Activated CD4-positive, alpha-beta T cell treated with anti-CD3 and anti-CD28 coated beads for 36 hours (primary cell): ENCODE measurements around the gene PDE2A. TPM values are rescaled to one million over a fixed set of nuclear protein-coding genes. Genes with fewer than 3 reads are reported as not detected.

Experiments used
- ATAC-seq: fragments of 200-7000 bp; cut with Tn5 transposase; one replicate; pipeline ENCODE4 v1.10.0; 2021; ENCODE audit warnings: mild to moderate bottlenecking, moderate library complexity
- CTCF ChIA-PET: fragments of 350-600 bp; sonication (Branson Sonifier 250); formaldehyde crosslinking; loops from one replicate; lab custom pipeline; 2021; ENCODE audit warnings: antibody characterized with exemption; lab: Charles Lee
- POLR2A ChIA-PET: fragments of 350-600 bp; sonication (Branson Sonifier 250); formaldehyde crosslinking; loops from one replicate; lab custom pipeline; 2021; ENCODE audit warnings: antibody characterized with exemption, inconsistent platforms; lab: Charles Lee
- DNase-seq: peaks from one replicate; pipeline ENCODE4 v3.0.0-alpha.2; 2020
- H3K27ac Mint-ChIP-seq: one replicate; pipeline ENCODE4 v1.8.0; 2021; ENCODE audit warnings: mixed read lengths
- H3K27me3 Mint-ChIP-seq: one replicate; pipeline ENCODE4 v1.8.0; 2021; ENCODE audit warnings: mixed read lengths
- H3K36me3 Mint-ChIP-seq: one replicate; pipeline ENCODE4 v1.8.0; 2021; ENCODE audit warnings: low read depth, mixed read lengths
- H3K4me1 Mint-ChIP-seq: one replicate; pipeline ENCODE4 v1.8.0; 2021; ENCODE audit warnings: mixed read lengths
- H3K4me3 Mint-ChIP-seq: one replicate; pipeline ENCODE4 v1.8.0; 2021; ENCODE audit warnings: mild to moderate bottlenecking, moderate library complexity, mixed read lengths
- H3K9me3 Mint-ChIP-seq: one replicate; pipeline ENCODE4 v1.8.0; 2021; ENCODE audit warnings: low read depth, mixed read lengths
- intact Hi-C, 2 experiments: fragments of 100-400 bp; cut with DNase I in 1 of 2; cut with micrococcal nuclease in 1 of 2; formaldehyde crosslinking; loops; one replicate each; pipeline versions ENCODE4 v1.14.2 to v1.15.1; 2022 to 2024; cut with DNase I, micrococcal nuclease
- total RNA-seq, 2 experiments: library from RNA; stranded (reverse); gene quantifications; one replicate each; pipeline ENCODE4 v1.2.3, GENCODE V29; 2021

PDE2A gene
- total RNA-seq, 2 experiments from 2014 or later: 0.30 to 0.73 TPM

- Mint-ChIP-seq H3K4me3 (no peak overlapping the region), H3K27me3 (peaks cover 2% of the 10 kb centered on the region), H3K36me3 (no peaks in the 10 kb centered on the region), H3K9me3 (no peaks in the 10 kb centered on the region), H3K4me1 (no peaks in the 10 kb centered on the region), H3K27ac (no peak overlapping the region)
- ChIA-PET CTCF (no interaction called here), POLR2A (no interaction called here)
- ATAC-seq: no peak
- DNase-seq: no peak
- intact Hi-C loops: no loop called here
Observed at GRCh38 chr11:72633068-72633467, 41.2 kb downstream of the PDE2A start.

- intact Hi-C loops: no loop called here
- Mint-ChIP-seq H3K4me3 (no peak overlapping the region), H3K27me3 (peaks cover 2% of the 10 kb centered on the region), H3K4me1 (no peaks in the 10 kb centered on the region), H3K36me3 (no peaks in the 10 kb centered on the region), H3K9me3 (no peaks in the 10 kb centered on the region), H3K27ac (no peak overlapping the region)
- POLR2A ChIA-PET: no interaction called here
- CTCF ChIA-PET: no interaction called here
- DNase-seq (no peak), ATAC-seq (no peak)
Observed at GRCh38 chr11:72631806-72632731, 42.2 kb downstream of the PDE2A start.

- H3K36me3 Mint-ChIP-seq: no peaks in the 10 kb centered on the region
- intact Hi-C loops: no loop called here
- peaks cover under 1% of the 10 kb centered on the region for H3K27me3 Mint-ChIP-seq
- CTCF ChIA-PET: interaction anchor here (1.7 kb wide), 1 partner anchor 43 kb away, joined by 10 read pairs; no protein-coding TSS in a partner anchor
- no peaks in the 10 kb centered on the region for H3K4me1 Mint-ChIP-seq
- H3K9me3 Mint-ChIP-seq: no peaks in the 10 kb centered on the region
- POLR2A ChIA-PET: no interaction called here
- H3K4me3 Mint-ChIP-seq: no peak overlapping the region
- H3K27ac Mint-ChIP-seq: no peak overlapping the region
- ATAC-seq (no peak), DNase-seq (no peak)
Observed at GRCh38 chr11:72630104-72630852, 43.9 kb downstream of the PDE2A start.

DNA sequence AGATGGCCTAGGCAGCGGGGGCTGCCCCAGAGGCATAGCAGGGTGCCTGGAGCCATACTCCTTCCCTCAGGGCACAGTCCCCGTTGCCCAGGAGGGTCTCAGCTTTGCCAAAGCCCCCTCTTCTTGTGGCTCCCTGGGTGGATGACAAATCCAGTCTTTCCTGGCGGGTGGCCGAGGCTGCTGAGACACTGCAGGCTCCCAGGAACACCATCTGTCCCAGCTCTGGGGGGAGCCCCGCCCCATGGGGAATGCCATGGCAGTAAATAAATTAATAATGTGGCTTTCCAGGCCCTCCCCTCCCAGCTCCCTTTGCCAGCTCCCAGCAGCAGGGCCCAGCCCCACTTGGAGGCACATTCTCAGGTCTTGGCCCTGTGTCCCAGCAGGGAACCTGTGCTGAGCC, 45.0 kb downstream of the PDE2A start:
- CTCF ChIA-PET: interaction anchor here (0.6 to 1.7 kb wide), 3 partner anchors 14 to 264 kb away, joined by 3 to 10 read pairs (median 4); no protein-coding TSS in a partner anchor

GRCh38 chr11:72627594-72628281, 46.5 kb downstream of the PDE2A start:
- ATAC-seq: no peak
- Mint-ChIP-seq H3K27me3 (no peaks in the 10 kb centered on the region), H3K27ac (no peak overlapping the region), H3K9me3 (no peaks in the 10 kb centered on the region), H3K4me1 (no peaks in the 10 kb centered on the region), H3K36me3 (no peaks in the 10 kb centered on the region), H3K4me3 (no peak overlapping the region)
- CTCF ChIA-PET: interaction anchor here (0.7 kb wide), 1 partner anchor 42 kb away, joined by 4 read pairs; no protein-coding TSS in a partner anchor
- POLR2A ChIA-PET: no interaction called here
- no peak for DNase-seq
- intact Hi-C loops: no loop called here

More for the DNA sequence above, 45.0 kb downstream of the PDE2A start:
- Mint-ChIP-seq H3K27ac (no peak overlapping the region), H3K4me3 (no peak overlapping the region), H3K4me1 (no peaks in the 10 kb centered on the region), H3K36me3 (no peaks in the 10 kb centered on the region), H3K27me3 (no peaks in the 10 kb centered on the region), H3K9me3 (no peaks in the 10 kb centered on the region)
- no peak for ATAC-seq
- POLR2A ChIA-PET: no interaction called here
- DNase-seq: no peak
- intact Hi-C loops: no loop called here

GRCh38 chr11:72626414-72626936, 47.7 kb downstream of the PDE2A start:
- no peaks in the 10 kb centered on the region for H3K27me3 Mint-ChIP-seq
- ChIA-PET CTCF (no interaction called here), POLR2A (no interaction called here)
- peaks cover 1% of the 10 kb centered on the region for H3K4me1 Mint-ChIP-seq
- intact Hi-C loops: no loop called here
- no peak overlapping the region for H3K27ac Mint-ChIP-seq
- ATAC-seq (no peak), DNase-seq (no peak)
- H3K9me3 Mint-ChIP-seq: no peaks in the 10 kb centered on the region
- H3K4me3 Mint-ChIP-seq: no peak overlapping the region
- no peaks in the 10 kb centered on the region for H3K36me3 Mint-ChIP-seq

DNA sequence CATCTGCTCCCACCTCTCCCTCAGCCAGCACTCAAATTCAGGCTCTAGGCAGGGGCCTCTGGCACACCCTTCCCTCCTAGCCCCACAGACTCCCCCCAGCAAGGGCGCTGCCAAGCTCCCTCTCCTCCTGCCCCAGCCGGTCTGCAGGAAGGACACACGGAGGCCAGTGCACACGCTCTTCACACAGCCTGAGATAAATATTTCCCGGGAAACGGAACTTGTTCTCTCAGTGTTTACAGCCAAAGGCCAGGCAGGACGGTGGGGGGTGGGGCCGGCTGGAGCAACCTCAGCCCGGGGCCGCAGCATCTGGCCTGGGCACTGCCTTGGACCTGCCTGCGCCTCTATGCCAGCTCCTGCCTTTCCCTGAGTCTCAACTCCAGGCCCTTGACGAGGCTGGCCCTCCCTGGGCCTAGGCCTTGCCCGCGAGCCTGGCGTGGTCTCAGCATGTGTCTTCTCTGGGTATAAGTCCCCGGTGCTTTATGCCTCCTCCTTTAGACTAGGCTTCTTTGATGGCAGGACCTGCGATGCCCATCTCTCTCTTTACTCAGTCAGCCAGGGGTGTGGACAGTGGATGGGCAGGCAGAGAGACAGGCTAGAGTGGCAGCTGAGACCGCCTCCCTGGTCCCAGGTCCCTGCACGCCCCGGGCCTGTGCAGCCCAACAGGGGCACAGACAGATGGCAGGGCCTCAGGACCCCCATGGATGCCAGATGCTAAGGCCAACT, 48.4 kb downstream of the PDE2A start:
- Mint-ChIP-seq H3K4me1 (peaks cover 8% of the 10 kb centered on the region), H3K4me3 (no peak overlapping the region), H3K27ac (no peak overlapping the region), H3K27me3 (no peaks in the 10 kb centered on the region), H3K9me3 (no peaks in the 10 kb centered on the region), H3K36me3 (no peaks in the 10 kb centered on the region)
- ChIA-PET CTCF (no interaction called here), POLR2A (no interaction called here)
- ATAC-seq (no peak), DNase-seq (no peak)
- intact Hi-C loops: no loop called here

DNA sequence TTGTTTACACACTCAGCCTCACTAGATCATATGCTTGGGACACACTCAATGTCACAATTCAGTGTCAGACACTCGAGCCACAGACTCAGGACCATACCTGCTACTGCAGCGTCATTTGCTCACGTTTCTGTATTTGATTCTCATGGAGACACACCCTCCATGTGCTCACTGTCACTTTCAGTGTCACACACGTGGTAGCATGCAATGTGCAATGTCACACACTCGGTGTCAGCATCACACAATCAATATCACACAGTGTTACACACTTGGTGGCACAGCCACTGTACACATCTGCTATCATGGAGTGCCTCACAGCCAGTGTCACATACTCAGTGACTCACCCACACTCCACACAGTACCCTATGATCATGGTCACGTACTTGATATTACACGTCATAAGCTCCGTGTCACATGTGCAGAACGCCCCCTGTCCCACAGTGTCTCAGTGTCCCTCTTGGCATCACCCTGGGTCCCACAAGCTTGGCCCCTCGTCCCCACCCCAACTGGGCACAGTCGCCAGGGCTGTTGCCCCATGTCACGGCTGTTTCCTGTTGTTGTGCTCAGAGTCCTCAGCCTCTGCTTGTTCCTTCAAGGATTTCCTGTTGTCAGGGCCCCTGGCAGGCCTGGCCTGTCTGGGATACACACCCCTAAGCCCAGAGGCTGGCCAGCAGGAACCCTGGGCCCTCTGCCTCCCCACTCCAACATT, 49.6 kb downstream of the PDE2A start:
- intact Hi-C loops: no loop called here
- Mint-ChIP-seq H3K27me3 (no peaks in the 10 kb centered on the region), H3K36me3 (no peaks in the 10 kb centered on the region), H3K4me3 (no peak overlapping the region), H3K27ac (no peak overlapping the region), H3K4me1 (peaks cover 11% of the 10 kb centered on the region), H3K9me3 (no peaks in the 10 kb centered on the region)
- ChIA-PET CTCF (no interaction called here), POLR2A (interaction anchor here (0.6 kb wide), 1 partner anchor 525 kb away, joined by 4 read pairs; no protein-coding TSS in a partner anchor)
- DNase-seq (no peak), ATAC-seq (peak; percentile 76)

DNA sequence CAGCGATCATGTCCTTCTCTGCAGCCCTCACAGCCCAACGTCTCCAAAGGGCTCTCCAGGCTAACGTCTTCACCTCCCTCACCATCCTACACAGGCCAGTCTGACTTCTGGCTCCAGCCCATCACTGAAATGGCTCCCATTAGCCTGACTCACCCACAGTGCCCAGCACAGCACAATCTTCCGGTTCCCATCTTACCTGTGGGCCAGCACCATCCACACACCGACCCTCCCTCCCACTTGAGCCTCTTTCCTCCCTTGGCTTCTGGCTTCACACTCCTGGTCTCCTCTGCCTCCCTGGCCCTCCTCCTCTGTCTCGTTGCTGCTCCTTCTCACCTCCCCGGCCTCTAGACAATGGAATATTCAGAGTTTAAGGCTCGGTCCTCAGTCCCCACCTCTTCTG, 51.2 kb downstream of the PDE2A start:
- DNase-seq (no peak), ATAC-seq (no peak)
- peaks cover 11% of the 10 kb centered on the region for H3K4me1 Mint-ChIP-seq
- H3K27ac Mint-ChIP-seq: no peak overlapping the region
- ChIA-PET POLR2A (no interaction called here), CTCF (interaction anchor here (0.8 kb wide), 1 partner anchor 152 kb away, joined by 3 read pairs; no protein-coding TSS in a partner anchor)
- H3K27me3 Mint-ChIP-seq: no peaks in the 10 kb centered on the region
- intact Hi-C loops: no loop called here
- H3K9me3 Mint-ChIP-seq: no peaks in the 10 kb centered on the region
- H3K4me3 Mint-ChIP-seq: no peak overlapping the region
- no peaks in the 10 kb centered on the region for H3K36me3 Mint-ChIP-seq

- ATAC-seq (peak; percentile 69), DNase-seq (peak; percentile 18)
- Mint-ChIP-seq H3K9me3 (no peaks in the 10 kb centered on the region), H3K4me1 (peaks cover 11% of the 10 kb centered on the region), H3K4me3 (no peak overlapping the region), H3K27ac (no peak overlapping the region), H3K27me3 (no peaks in the 10 kb centered on the region), H3K36me3 (no peaks in the 10 kb centered on the region)
- CTCF ChIA-PET: interaction anchor here (1.1 kb wide), 1 partner anchor 150 kb away, joined by 3 read pairs; no protein-coding TSS in a partner anchor
- intact Hi-C loops: no loop called here
- POLR2A ChIA-PET: no interaction called here
Observed at GRCh38 chr11:72621008-72621610, 53.1 kb downstream of the PDE2A start.
